Measurements from ENCODE around the gene UNC13D.
A peak's percentile ranks its signal among the peaks of the same experiment; 100 is the strongest.

- peak; percentile 40 for TF ChIP-seq YY1 (IDR thresholded peaks at IDR 0.05; ENCODE audit: low read depth)
- TF ChIP-seq TAF1 (IDR thresholded peaks at IDR 0.05; ENCODE audit: low read depth) = 0 out of 2 replicates have a peak, but pooled peaks have one; percentile 35
- TF ChIP-seq CEBPB (IDR thresholded peaks at IDR 0.05) = no peak
- no peak for TF ChIP-seq RAD21 (IDR thresholded peaks at IDR 0.05; ENCODE audit: low read depth)
- no peak for TF ChIP-seq EGR1 (IDR thresholded peaks at IDR 0.05)
- TF ChIP-seq TCF12 (IDR thresholded peaks at IDR 0.05; ENCODE audit: low read depth) = 0 out of 2 replicates have a peak, but pooled peaks have one; percentile 42
- TF ChIP-seq MAX (IDR thresholded peaks at IDR 0.05) = peak; percentile 63
- no peak for TF ChIP-seq TEAD4 (IDR thresholded peaks at IDR 0.05)
- no peak for TF ChIP-seq EP300 (IDR thresholded peaks at IDR 0.05; ENCODE audit: borderline replicate concordance)
- no peak for TF ChIP-seq REST (IDR thresholded peaks at IDR 0.05; ENCODE audit: low read depth)
- no peak for TF ChIP-seq FOXM1 (IDR thresholded peaks at IDR 0.05; ENCODE audit: borderline replicate concordance, low read depth)
- no peak for TF ChIP-seq ZBTB7A (IDR thresholded peaks at IDR 0.05; ENCODE audit: low read depth)
- TF ChIP-seq CREB1 (IDR thresholded peaks at IDR 0.05; ENCODE audit: low read depth) = no peak
- TF ChIP-seq USF1 (IDR thresholded peaks at IDR 0.05) = 0 out of 2 replicates have a peak, but pooled peaks have one; percentile 38
Observed at GRCh38 chr17:75876190-75876937, 32.2 kb upstream of the UNC13D start.

Measured in Ishikawa (cell line).